H9 (cell line): ENCODE measurements around the gene MRPS21. TPM values are rescaled to one million over a fixed set of nuclear protein-coding genes. Genes with fewer than 3 reads are reported as not detected.

Experiments
- DNase-seq: peaks from one replicate; pipeline ENCODE4 v3.0.0-alpha.2; 2017
- H2AFZ ChIP-seq: one replicate; pipeline ENCODE4 v1.6.1; 2013; ENCODE audit warnings: mild to moderate bottlenecking, low read length, control low read depth, moderate library complexity
- H2AK5ac ChIP-seq: 2 replicates; pipeline ENCODE4 v1.6.1; 2013; ENCODE audit warnings: low read length, control low read depth, mixed read lengths; ENCODE audit not compliant: insufficient read length
- H2BK120ac ChIP-seq: one replicate; pipeline ENCODE4 v1.6.1; 2013; ENCODE audit warnings: low read depth, mild to moderate bottlenecking, low read length, control low read depth, inconsistent platforms; ENCODE audit not compliant: poor library complexity, severe bottlenecking
- H2BK12ac ChIP-seq: 2 replicates; pipeline ENCODE4 v1.6.1; 2013; ENCODE audit warnings: low read length, control low read depth, mixed read lengths, low read depth; ENCODE audit not compliant: insufficient read length
- H2BK15ac ChIP-seq: 2 replicates; pipeline ENCODE4 v1.6.1; 2013; ENCODE audit warnings: low read depth, low read length, control low read depth
- H2BK20ac ChIP-seq: one replicate; pipeline ENCODE4 v1.6.1; 2013; ENCODE audit warnings: low read depth, mild to moderate bottlenecking, low read length, control low read depth, inconsistent platforms; ENCODE audit not compliant: poor library complexity, severe bottlenecking
- H2BK5ac ChIP-seq: 2 replicates; pipeline ENCODE4 v1.6.1; 2013; ENCODE audit warnings: low read length, control low read depth, mixed read lengths; ENCODE audit not compliant: insufficient read length
- H3K14ac ChIP-seq: 2 replicates; pipeline ENCODE4 v1.6.1; 2013; ENCODE audit warnings: low read length, control low read depth; ENCODE audit not compliant: insufficient read depth
- H3K18ac ChIP-seq: 2 replicates; pipeline ENCODE4 v1.6.1; 2013; ENCODE audit warnings: low read depth, mild to moderate bottlenecking, mixed read lengths, low read length, control low read depth; ENCODE audit not compliant: insufficient read length
- H3K23ac ChIP-seq: 2 replicates; pipeline ENCODE4 v1.6.1; 2013; ENCODE audit warnings: low read length, control low read depth, mixed read lengths, low read depth; ENCODE audit not compliant: insufficient read length
- H3K23me2 ChIP-seq: 2 replicates; pipeline ENCODE4 v1.6.1; 2013; ENCODE audit warnings: low read depth, mild to moderate bottlenecking, mixed read lengths, low read length, control low read depth; ENCODE audit not compliant: insufficient read length, poor library complexity, severe bottlenecking
- H3K27ac ChIP-seq: 2 replicates; pipeline ENCODE4 v1.5.1; 2013; ENCODE audit warnings: low read length, control low read depth, mixed read lengths, low read depth; ENCODE audit not compliant: insufficient read length
- H3K27me3 ChIP-seq: 2 replicates; pipeline ENCODE4 v1.6.1; 2013; ENCODE audit warnings: low read length, control low read depth, inconsistent platforms; ENCODE audit not compliant: insufficient read depth
- H3K4ac ChIP-seq: 2 replicates; pipeline ENCODE4 v1.6.1; 2013; ENCODE audit warnings: low read depth, mild to moderate bottlenecking, control low read depth, inconsistent platforms, low read length, moderate library complexity
- H3K4me1 ChIP-seq: 2 replicates; pipeline ENCODE4 v1.6.1; 2013; ENCODE audit warnings: low read length, control low read depth, inconsistent platforms; ENCODE audit not compliant: insufficient read depth
- H3K4me2 ChIP-seq: 2 replicates; pipeline ENCODE4 v1.6.1; 2013; ENCODE audit warnings: low read length, control low read depth, mixed read lengths; ENCODE audit not compliant: insufficient read length, insufficient read depth
- H3K56ac ChIP-seq: 2 replicates; pipeline ENCODE4 v1.6.1; 2013; ENCODE audit warnings: low read depth, mild to moderate bottlenecking, mixed read lengths, low read length, control low read depth; ENCODE audit not compliant: insufficient read length
- H3K79me1 ChIP-seq: 2 replicates; pipeline ENCODE4 v1.6.1; 2013; ENCODE audit warnings: low read depth, mild to moderate bottlenecking, moderate library complexity, low read length, control low read depth, inconsistent platforms; ENCODE audit not compliant: insufficient read depth, poor library complexity, severe bottlenecking
- H3K79me2 ChIP-seq: 2 replicates; pipeline ENCODE4 v1.6.1; 2013; ENCODE audit warnings: low read length, control low read depth, inconsistent platforms; ENCODE audit not compliant: insufficient read depth
- H3K9ac ChIP-seq: 2 replicates; pipeline ENCODE4 v1.6.1; 2013; ENCODE audit warnings: low read length, control low read depth, mixed read lengths; ENCODE audit not compliant: insufficient read length; ENCODE audit errors: extremely low read depth
- H3K9me3 ChIP-seq: one replicate; pipeline ENCODE4 v1.6.1; 2013; ENCODE audit warnings: low read depth, low read length, inconsistent platforms; ENCODE audit not compliant: control insufficient read depth
- H3T11ph ChIP-seq: one replicate; pipeline ENCODE4 v1.6.1; 2013; ENCODE audit warnings: mild to moderate bottlenecking, low read length, control low read depth, inconsistent platforms
- H4K20me1 ChIP-seq: one replicate; pipeline ENCODE4 v1.6.1; 2013; ENCODE audit not compliant: control insufficient read depth, insufficient read length, insufficient read depth
- H4K5ac ChIP-seq: 2 replicates; pipeline ENCODE4 v1.6.1; 2013; ENCODE audit warnings: low read depth, mild to moderate bottlenecking, mixed read lengths, low read length, control low read depth; ENCODE audit not compliant: insufficient read length
- H4K8ac ChIP-seq: replicated peaks from 2 replicates; pipeline ENCODE4 v1.6.1; 2013; ENCODE audit warnings: low read length, control low read depth, mixed read lengths, low read depth; ENCODE audit not compliant: insufficient read length
- H4K91ac ChIP-seq: 2 replicates; pipeline ENCODE4 v1.6.1; 2013; ENCODE audit warnings: low read depth, mild to moderate bottlenecking, moderate library complexity, mixed read lengths, low read length, control low read depth; ENCODE audit not compliant: insufficient read length
- H3K27ac Mint-ChIP-seq, 3 experiments: 2 replicates in 2 of 3; 3 replicates in 1 of 3; pipeline ENCODE4 v1.8.0; 2020 to 2021; ENCODE audit warnings: mixed read lengths in 3 of 3, mild to moderate bottlenecking in 1 of 3, moderate library complexity in 1 of 3
- H3K27me3 Mint-ChIP-seq: 2 replicates; pipeline ENCODE4 v1.8.0; 2021; ENCODE audit warnings: low read depth, mild to moderate bottlenecking, moderate library complexity, mixed read lengths
- H3K36me3 Mint-ChIP-seq, 3 experiments: 2 replicates in 2 of 3; 3 replicates in 1 of 3; pipeline ENCODE4 v1.8.0; 2020 to 2021; ENCODE audit warnings: low read depth in 3 of 3, mixed read lengths in 3 of 3; ENCODE audit not compliant: insufficient read depth in 1 of 3
- H3K4me1 Mint-ChIP-seq, 2 experiments: 2 replicates each; pipeline ENCODE4 v1.8.0; 2020; ENCODE audit warnings: mixed read lengths in 2 of 2
- H3K4me3 Mint-ChIP-seq, 2 experiments: 2 replicates in 1 of 2; 3 replicates in 1 of 2; pipeline ENCODE4 v1.8.0; 2020 to 2021; ENCODE audit warnings: mild to moderate bottlenecking in 2 of 2, mixed read lengths in 2 of 2, moderate library complexity in 1 of 2
- H3K9me3 Mint-ChIP-seq, 2 experiments: 2 replicates in 1 of 2; 3 replicates in 1 of 2; pipeline ENCODE4 v1.8.0; 2020; ENCODE audit warnings: mild to moderate bottlenecking in 2 of 2, mixed read lengths in 2 of 2, moderate library complexity in 1 of 2
- CTCF ChIP-seq: fragments of 200-600 bp; sonication (generic); conservative IDR thresholded peaks from 3 replicates; pipeline ENCODE4 v1.8.0; 2021; ENCODE audit warnings: antibody characterized with exemption, mild to moderate bottlenecking
- WGBS: extraction: QIAGEN DNeasy Blood & Tissue Kit; methylation state at CpG from one replicate; pipeline ENCODE4 v1.1.7; 2013; ENCODE audit warnings: missing lambda C conversion rate, low lambda C conversion rate, mixed read lengths; ENCODE audit not compliant: insufficient read length; ENCODE audit errors: extremely low coverage; 5-methylcytosine and 5-hydroxymethylcytosine counted together
- total RNA-seq: library from RNA; stranded (reverse); gene quantifications from 2 replicates; pipeline ENCODE4 v1.2.1, GENCODE V29; 2021

Gene MRPS21
- total RNA-seq, 1 experiment from 2014 or later = 113 TPM

- H3K18ac ChIP-seq = no peak overlapping the region
- no peak overlapping the region for H3K14ac ChIP-seq
- no peak overlapping the region for H2BK12ac ChIP-seq
- no peak for TF ChIP-seq CTCF
- H3K4ac ChIP-seq = no peak overlapping the region
- H3K4me1 ChIP-seq = no peaks in the 10 kb centered on the region
- no peak overlapping the region for H2BK15ac ChIP-seq
- H3K27me3 ChIP-seq = no peaks in the 10 kb centered on the region
- no peaks in the 10 kb centered on the region for H3K79me1 ChIP-seq
- H3K23ac ChIP-seq = no peak overlapping the region
- H4K5ac ChIP-seq = no peak overlapping the region
- no peak overlapping the region for H2BK5ac ChIP-seq
- H2AK5ac ChIP-seq = no peak overlapping the region
- Mint-ChIP-seq H3K9me3 (no peaks in the 10 kb centered on the region), H3K4me1 (no peaks in the 10 kb centered on the region), H3K36me3 (peaks cover 30 to 64% (median 56%) of the 10 kb centered on the region in 3 experiments), H3K27ac (no peak overlapping the region), H3K4me3 (no peak overlapping the region), H3K27me3 (no peaks in the 10 kb centered on the region)
- no peak overlapping the region for H3K56ac ChIP-seq
- H2AFZ ChIP-seq = no peak overlapping the region
- H4K8ac ChIP-seq = no peak overlapping the region
- H2BK20ac ChIP-seq = no peak overlapping the region
- H2BK120ac ChIP-seq = no peak overlapping the region
- no peaks in the 10 kb centered on the region for H3K23me2 ChIP-seq
- no peak overlapping the region for H3T11ph ChIP-seq
- DNase-seq = no peak
- no peaks in the 10 kb centered on the region for H3K9me3 ChIP-seq
- no peaks in the 10 kb centered on the region for H3K79me2 ChIP-seq
- H3K27ac ChIP-seq = no peak overlapping the region
- no peak overlapping the region for H3K9ac ChIP-seq
- no peak overlapping the region for H4K91ac ChIP-seq
- no peak overlapping the region for H3K4me2 ChIP-seq
- H4K20me1 ChIP-seq = no peaks in the 10 kb centered on the region
- no CpG with 5 or more reads among the region's 4 CpGs for WGBS
Measured at GRCh38 chr1:150352866-150353265, 59.2 kb downstream of the MRPS21 start.

Other genes with a start within 250 kb of the MRPS21 start
- gene VPS45, start 226.1 kb upstream of the MRPS21 start, total RNA-seq = 31.8 and 31.9 TPM in 2 replicates
- gene PLEKHO1, start 143.9 kb upstream of the MRPS21 start, total RNA-seq = 47.6 and 48.1 TPM in 2 replicates
- gene ANP32E, start 57.7 kb upstream of the MRPS21 start, total RNA-seq = 103 and 106 TPM in 2 replicates
- gene CA14, start 36.1 kb upstream of the MRPS21 start, total RNA-seq = 42.0 and 43.2 TPM in 2 replicates
- 113 and 115 TPM in 2 replicates for gene APH1A, start 24.8 kb upstream of the MRPS21 start, total RNA-seq
- 20.8 and 21.3 TPM in 2 replicates for gene C1orf54, start 21.1 kb upstream of the MRPS21 start, total RNA-seq
- gene CIART, start 11.3 kb upstream of the MRPS21 start, total RNA-seq = 15.6 TPM in 2 replicates
- gene PRPF3, start 27.7 kb downstream of the MRPS21 start, total RNA-seq = 82.3 and 86.1 TPM in 2 replicates
- 37.9 and 39.0 TPM in 2 replicates for gene RPRD2, start 70.3 kb downstream of the MRPS21 start, total RNA-seq
- 36.5 and 38.8 TPM in 2 replicates for gene TARS2, start 193.6 kb downstream of the MRPS21 start, total RNA-seq
- 0.88 and 1.4 TPM in 2 replicates for gene ECM1, start 214.2 kb downstream of the MRPS21 start, total RNA-seq
- gene FALEC, start 221.9 kb downstream of the MRPS21 start, total RNA-seq = not detected in 2 replicates